ENCODE data around the gene CFAP100. TPM values are rescaled to one million over a fixed set of nuclear protein-coding genes. Genes with fewer than 3 reads are reported as not detected.
A peak's percentile ranks its signal among the peaks of the same experiment; 100 is the strongest.

Gene CFAP100
- polyA plus RNA-seq, 4 donors = 0.46 to 2.5 (median 1.3) TPM

DNA sequence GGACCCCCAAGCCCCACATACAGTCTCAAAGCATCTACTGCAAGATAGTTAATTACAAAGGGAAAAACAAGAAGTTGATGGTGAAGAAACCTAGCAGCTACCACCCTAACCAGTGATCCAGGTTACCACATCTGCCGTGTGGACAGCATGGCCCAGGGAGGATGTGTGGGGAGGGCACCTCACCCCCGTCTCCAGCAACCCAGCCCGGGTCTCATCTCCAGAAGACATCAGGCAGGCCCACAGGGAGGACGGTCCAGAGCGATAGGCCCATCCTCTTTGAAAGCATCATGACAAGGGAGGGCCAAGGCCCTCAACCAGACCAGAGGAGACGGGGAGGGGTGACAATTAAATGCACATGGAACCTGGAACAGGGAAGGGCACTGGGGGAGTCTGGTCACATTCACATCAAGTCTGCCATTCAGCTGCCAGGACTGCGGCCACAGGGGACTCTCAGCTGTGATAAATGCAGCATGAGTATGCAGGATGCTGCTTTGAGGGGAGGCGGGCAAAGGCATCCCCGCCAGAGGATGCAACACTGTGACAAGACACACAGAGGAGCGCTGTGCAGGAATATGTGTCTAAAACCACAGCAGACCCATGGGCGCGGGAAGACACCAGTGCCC lies 62.2 kb downstream of the CFAP100 start:
- no peak for DNase-seq (ENCODE audit: low read depth in 4 of 4, low spot score in 3 of 4)

DNA sequence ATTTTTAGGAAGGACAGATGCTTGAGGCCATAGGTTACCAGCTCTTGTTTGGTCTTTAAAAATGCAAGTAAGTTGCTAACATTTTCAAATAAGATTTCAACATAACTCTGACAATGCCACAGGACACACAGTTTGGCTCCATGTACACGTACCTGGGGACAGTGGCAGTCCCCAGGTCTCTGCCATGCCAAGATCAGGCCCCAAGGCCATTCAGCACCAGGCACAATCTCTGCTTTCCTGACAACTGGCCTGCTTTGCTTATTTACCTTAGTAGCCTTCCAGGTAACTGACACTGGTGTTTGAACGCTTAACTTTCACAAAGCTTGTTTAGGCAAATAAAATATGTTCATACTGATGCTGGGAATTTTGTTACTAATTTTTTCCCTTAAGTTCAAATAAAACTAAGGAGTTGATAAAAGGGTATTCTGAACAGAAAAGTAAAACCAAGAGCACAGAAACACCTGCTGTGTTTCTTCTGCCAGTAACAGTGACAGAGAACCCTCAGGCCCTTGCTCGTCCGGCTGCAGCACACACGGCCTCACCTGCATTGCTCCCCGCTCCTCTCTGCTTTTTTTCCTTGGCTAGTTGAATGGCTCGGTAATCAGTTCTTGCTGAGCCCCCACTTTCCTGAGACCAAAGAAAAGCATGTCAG lies 64.5 kb downstream of the CFAP100 start:
- no peak for DNase-seq (ENCODE audit: low read depth in 4 of 4, low spot score in 3 of 4)

DNA sequence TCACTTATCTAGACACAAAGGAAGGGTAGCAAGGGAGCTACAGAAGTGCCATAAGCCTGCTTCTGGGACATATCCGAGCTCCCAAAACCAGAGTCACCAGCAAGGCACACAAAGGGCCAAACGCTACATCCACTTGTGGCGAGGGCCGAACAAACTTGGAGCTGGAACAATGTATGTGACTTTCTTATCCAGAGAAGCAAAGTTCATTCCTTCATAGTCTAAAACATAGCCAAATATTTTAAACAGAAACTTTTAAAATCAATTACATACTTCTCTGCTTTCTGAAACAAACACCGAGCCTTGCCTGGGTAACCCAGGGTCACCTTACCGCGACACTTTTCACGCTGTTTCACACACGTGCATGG lies 65.0 kb downstream of the CFAP100 start:
- DNase-seq (ENCODE audit: low read depth in 4 of 4, low spot score in 3 of 4) = no peak

DNA sequence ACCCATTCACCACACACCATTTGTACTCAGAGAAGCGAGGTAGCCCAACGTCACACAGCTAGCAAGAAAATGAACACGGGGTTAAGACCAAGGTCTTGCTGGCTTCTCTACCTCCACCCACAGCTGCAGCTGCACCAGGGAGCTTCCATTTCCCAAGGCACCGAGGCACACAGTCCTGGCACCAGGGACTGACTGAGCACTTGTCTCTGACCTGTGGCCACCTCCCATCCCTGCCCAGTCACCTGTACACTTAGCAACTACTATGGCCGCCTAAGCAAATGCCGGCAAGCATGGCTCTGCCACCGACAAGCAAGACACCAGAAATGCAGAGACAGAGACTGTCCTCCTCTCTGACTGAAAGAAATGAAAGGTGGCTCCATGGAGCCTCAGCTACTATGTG lies 65.7 kb downstream of the CFAP100 start:
- no peak for DNase-seq (ENCODE audit: low read depth in 4 of 4, low spot score in 3 of 4)

DNA sequence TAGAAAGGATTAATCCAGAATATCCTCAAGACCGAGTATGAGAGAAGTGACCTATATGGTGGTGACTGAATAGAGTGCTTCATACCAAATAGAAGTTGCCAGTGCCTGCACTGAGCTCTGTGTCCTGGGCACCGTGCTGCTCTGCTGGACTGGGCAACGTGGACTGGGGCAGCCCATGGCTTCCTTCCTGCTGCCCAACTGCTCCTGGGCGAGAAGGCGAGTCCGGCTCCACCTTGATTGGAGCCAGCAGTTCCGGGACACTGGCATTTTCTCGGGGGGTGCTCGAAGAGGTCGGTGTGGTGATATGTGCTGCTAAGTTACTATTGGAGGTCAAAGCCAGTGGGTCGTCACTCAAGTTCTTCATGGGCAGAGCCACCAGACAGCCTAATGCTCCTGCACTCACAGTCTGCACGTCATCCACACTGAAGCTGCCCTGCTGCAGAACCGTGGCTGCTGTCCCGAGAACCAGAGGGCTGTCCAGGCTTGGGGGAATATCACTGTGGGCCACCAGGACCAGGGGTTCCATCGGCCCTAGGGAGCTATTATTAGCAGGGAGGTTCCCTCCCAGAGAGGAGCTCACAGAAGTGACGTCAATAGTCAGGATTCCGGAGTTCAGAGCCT lies 66.9 kb downstream of the CFAP100 start:
- DNase-seq (ENCODE audit: low read depth in 4 of 4, low spot score in 3 of 4) = no peak

DNA sequence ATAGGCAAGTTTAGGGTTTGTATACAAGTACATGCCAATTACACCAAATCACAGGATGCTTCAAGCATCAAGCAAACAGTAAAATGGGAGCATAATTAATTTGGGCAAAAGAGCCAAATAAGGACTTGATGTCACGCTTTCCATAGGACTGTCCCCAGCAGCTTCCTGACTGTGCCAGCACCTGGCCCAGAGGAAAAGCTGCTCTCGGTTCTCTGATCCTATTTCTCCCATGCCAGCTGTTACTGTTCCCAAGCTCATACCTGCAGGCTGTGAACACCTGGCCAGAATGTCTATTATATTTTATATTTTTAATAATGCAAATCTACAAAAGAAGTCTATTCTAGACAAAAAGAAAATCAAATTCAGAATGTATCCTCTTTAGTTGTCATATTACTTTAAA lies 68.8 kb downstream of the CFAP100 start:
- DNase-seq (ENCODE audit: low read depth in 4 of 4, low spot score in 3 of 4) = no peak

DNA sequence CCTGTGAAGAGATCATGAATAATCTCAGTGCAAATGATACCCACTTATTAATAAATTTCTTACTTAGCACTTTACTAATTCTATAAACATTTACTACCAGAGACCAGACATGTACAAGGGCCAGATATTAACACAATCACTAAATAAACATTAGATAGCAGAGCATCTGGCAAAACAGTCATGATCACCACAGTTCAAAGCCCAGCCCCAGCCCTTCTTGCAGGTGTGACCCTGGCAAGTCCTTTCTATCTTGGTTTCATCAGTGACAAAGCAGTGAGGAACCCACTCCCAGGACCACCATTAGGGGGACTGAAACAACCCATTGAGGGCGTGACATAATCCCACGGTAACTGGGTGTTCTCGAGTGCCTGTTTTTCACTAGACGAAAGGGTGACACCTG lies 69.4 kb downstream of the CFAP100 start:
- DNase-seq (ENCODE audit: low read depth in 4 of 4, low spot score in 3 of 4) = no peak

DNA sequence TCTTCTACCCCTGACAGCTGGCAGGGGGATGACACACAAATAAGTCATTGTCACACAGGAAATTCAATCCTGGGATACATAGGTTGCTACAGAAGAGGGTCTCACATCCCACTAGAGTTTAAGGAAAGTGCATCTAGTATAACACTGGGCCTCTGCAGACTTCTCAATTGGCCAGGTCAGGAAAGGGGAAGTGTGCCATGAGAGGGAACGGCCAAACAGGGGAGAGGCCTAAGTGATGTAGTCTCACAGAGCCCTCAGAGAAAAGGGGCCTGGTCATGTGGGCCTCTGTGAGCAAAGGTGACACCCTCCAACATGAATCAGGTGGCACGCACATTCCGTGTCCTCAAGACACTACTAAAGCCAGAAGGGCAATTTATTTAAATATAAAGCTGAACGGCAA lies 69.8 kb downstream of the CFAP100 start:
- DNase-seq (ENCODE audit: low read depth in 4 of 4, low spot score in 3 of 4) = no peak

DNA sequence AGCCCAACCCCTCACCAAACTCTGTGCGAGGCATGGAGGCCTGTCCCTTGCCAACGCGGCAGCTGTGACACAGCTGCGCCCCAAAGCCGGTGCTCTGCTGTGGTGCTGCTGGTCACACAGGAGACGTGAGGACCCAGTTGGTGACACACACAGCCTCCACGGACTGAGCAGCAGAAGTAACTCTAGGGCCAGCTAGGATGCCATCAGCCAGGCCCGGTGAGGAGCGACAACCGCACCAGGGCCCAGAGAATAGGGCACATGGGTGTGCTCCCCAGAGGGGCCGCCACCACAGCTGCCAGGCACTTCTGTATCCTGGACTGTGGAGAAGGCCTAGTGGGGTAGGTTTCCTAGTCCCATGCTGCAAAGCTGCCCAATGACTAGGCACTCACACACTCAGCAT lies 70.3 kb downstream of the CFAP100 start:
- no peak for DNase-seq (ENCODE audit: low read depth in 4 of 4, low spot score in 3 of 4)

DNA sequence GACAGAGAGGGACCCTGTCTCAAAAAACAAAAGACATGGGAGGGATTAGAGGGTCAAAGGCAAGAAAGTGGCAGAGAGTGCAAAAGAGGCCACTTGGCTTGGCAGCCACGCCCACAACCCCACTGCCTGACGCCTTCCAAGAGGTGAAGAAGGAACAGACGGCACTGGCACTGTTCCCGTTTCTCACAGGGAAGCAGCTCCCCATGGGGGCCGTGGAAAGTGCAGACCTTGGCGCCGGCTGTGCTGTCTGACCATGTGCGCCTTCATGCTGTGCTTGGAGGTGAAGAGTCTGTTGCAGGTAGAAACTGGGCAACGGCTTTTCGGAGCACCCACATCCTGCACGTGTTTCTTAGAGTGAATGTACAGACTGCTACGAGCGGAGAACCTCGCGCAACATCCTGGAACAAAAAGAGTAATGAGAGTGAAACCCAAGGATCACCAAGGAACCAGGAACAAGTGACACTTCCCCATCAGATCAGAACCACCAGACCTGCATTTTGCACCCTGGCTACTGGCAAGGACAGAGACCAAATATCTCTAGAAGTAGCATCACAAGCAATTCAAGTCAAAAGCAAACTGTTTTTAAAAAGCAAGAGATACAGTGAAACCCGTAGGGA lies 71.3 kb downstream of the CFAP100 start:
- DNase-seq (ENCODE audit: low read depth in 4 of 4, low spot score in 3 of 4) = no peak

DNA sequence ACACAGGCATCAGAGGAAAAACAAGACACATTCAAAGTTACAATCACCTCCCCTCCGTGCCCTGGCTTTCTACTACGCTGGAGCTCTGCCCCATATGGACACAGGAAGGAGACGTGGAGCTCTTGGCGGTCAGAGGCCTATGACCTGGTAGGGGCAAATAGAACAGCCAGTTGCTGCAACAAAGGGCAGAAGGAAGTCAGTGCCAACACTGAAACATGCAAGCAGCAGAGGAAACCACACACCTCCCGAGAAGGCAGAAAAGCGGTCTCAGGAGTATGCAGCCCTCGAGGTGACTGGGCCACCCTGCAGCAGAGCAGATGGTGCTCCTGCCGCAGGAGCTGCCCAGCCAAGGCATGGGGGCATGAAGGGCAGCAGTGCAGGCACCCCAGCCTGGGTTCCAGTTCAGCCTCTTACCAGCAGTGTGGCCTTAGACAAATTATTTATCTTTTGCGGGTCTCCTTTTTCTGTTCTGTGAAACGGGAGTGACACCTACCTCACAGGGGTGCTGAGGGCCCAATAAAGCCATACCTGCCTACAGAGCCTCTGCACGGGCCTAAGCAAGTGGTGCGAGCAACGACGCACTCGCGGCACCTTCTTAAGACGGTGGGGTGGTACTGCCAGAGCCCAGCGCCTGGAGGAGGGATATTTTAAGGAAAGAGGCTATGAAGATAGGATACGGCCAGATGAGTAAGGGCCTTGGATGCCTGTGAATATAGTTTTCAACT lies 72.3 kb downstream of the CFAP100 start:
- no peak for DNase-seq (ENCODE audit: low read depth in 4 of 4, low spot score in 3 of 4)

DNA sequence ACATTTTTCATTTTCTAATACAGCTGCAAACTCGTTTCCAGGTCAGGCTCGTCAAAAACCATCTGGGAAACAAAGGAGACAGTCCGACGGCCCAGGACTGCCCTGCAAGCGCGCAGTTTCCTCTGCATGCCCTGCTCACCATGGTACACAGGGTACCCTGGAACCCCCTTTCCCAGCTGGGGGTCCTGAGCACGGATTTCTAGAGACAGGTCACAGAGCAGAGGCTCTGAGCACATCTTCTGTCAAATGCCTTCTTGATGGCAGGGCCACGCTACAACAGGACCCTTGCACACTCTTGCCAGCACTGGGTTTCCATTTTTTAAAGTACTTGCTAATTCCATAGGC lies 72.9 kb downstream of the CFAP100 start:
- DNase-seq (ENCODE audit: low read depth in 4 of 4, low spot score in 3 of 4) = no peak

DNA sequence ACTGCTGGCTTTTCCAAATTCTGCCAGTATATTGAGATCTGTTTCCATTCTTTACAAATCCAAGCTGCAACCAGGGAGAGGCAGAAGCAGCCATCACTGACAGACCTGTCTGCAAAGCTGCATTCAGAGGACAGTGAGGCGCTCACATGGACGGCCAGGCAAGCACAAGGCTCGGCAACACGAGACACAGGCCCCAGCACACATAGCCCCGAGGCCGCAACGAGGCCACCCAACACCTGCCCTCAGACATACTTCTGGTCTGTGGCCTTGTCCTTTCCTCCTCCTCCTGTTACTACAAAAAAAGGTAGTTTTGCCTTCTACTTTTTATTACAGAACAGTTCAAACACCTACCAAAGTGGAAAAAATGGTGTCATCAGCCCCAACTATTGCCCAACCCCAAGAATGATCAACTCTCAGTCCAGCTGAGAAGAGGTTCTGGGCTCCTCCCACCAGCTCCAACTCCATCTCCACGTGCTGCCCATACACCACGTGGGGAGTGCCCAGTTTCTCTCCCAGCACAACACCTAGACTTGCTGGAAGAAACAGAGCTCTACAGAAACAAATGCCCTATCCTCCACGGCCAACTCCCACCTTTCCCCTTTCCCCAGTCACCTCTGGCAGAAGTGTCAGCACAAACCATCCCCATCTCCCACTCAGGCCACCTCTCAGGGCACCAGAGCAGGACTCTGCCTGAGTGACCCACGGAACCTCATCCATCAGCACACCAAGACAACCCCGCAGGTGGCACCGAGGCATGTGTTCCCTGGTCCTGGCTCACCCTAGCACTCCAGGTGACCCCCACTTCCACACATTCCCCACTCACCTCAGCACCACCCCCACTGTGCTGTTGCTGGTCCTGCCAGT lies 73.6 kb downstream of the CFAP100 start:
- DNase-seq (ENCODE audit: low read depth in 4 of 4, low spot score in 3 of 4) = no peak

DNA sequence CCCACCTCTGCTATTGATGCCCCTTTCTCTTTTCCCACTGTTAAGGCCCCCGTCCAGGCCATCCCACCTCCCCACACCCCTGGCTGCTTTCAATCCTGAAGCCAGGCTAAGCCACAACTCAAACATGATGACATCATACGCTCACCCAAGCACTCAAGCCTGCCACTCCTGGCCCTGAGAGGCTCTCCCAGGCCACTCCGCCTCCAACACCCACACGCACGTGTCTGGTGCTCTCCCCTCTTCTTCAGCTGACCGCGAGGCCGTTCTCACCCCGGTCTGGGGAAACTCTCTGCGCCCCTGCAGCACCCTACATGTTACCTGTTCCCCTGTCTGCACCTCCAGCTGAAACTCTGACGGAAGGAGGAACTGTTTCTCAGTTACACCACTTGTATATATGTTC lies 74.8 kb downstream of the CFAP100 start:
- no peak for DNase-seq (ENCODE audit: low read depth in 4 of 4, low spot score in 3 of 4)

DNA sequence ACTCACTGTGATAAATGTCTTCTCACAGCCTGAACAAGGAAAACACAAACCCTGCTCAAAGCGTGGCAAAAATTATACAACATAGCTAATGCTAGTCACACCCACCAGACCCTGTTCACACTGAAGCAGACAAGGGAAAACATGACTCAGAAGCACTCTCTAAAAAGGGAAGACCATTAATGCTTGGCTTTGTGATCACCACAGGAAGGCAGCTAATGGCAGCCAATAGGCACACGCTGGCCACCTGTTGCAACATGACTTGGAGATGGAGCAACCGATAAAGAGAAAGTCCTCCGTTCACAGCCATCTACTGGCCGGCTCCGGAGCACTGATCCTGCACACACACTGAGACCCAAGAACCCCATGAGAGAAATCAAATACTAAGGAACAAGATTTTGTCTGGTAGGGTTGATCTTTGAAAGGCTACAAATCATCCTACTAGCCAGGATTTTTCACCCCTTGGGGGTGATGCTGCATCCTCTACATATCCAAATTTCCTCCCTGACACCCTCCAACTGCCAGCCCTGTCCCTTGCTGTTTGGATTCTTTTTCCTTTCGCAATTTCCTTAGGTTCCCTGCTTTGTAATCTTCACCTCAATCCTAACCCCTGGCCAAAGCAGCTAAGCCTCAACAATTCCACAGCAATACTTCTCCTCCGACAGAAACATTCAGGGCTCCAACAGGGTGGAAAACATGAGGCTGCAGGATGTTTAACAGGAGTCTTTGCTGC lies 77.7 kb downstream of the CFAP100 start:
- no peak for DNase-seq (ENCODE audit: low read depth in 4 of 4, low spot score in 3 of 4)

DNA sequence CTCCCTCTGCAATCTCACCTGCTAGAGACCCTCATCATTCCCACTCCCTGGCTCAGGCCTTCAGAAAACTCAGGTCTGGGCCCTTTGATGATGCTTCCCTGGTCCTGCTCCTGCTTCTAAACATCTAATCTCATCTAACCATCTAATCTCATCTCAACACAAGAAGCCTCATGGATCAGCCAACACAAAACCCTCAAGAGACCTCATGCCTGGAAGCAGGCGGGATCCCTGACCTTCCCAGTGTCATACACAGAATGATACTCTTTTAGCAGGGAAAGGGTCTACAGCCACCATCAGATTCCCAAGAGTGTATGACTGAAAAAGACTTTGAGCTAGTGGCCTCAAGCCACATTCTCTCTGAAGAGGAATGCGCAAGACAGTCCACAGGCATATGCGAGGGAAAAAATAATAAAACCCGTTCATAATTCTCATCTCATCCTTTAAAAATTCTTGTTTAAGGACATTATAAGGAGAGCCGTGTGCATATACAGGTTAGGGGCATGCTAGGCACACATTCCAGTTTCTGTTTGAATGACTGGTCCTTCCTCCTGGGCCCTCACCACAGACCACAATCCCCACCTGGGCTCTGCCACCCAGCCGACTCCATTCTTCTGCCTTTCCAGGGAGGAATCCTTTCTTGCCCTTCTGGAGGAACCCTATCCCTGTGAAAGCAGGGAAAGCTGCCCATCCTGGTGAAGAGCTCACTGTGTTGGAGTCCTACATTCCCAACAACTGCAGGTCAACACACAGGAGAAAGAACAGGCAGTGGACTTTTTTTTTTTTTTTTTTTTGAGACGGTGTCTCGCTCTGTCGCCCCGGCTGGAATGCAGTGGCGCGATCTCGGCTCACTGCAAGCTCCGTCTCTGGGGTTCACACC lies 78.8 kb downstream of the CFAP100 start:
- no peak for DNase-seq (ENCODE audit: low read depth in 4 of 4, low spot score in 3 of 4)

DNA sequence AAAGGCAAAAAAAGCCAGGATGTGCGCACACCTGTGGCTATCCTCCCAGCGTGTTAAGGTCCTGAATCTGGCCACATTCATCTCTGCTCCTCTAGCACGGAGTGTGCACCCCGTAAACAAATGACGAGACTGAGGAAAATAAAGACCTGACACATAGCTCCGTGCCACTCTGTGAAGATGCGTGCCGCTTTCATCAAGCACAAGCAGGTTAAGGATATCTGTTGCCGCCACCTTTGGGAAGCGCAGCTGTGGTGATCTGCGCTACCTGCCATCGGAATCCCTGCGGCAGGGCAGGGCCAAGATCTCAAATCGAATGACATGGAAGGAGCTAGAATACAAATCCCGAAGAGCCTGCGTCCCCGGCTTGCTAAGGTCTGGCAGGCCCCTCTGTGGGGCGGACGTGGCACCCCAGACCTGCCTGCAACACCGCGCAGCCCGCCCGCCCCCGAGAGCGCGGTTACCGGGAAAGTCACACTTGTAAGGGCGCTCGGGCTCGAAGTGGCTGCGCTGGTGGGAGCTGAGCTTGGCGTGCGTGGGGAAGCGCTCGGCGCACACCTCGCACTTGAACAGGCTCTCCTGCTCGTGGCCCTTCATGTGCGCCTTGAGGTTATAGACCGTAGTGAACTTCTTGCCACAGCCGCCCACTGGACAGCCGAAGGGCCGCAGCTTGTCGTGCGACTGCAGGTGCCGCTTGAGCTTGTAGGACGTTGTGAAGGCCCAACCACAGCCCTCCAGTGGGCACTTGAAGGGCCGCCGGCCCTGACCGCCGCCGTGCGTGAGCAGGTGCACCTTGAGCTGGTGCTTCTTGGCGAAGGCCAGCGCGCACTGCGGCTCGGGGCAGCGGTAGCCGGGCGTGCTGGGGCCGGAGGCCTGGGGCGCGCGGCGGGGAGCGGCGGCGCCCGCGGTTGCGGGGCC lies 80.0 kb downstream of the CFAP100 start:
- DNase-seq (ENCODE audit: low read depth in 4 of 4, low spot score in 3 of 4) = peak in 3 of 4 donors; percentile 14 to 35 (median 17)

Measured in left renal pelvis (tissue), 4 donors.